Stimulated activated CD8-positive, alpha-beta memory T cell treated with anti-CD3 and anti-CD28 coated beads, Interleukin-12 subunit alpha, Interleukin-12 subunit beta, amount 100 ng/mL, for 1 hour (primary cell): ENCODE results near the gene HIGD2B.
"Not testable (repeated sequence)": the region's sequence is repeated elsewhere in the genome, so short reads cannot be mapped to it uniquely, and the experiment has no call there.

Experiments used
- DNase-seq: peaks from one replicate; pipeline ENCODE4 v3.0.0-alpha.2; 2020; ENCODE audit warnings: low read depth

Gene HIGD2B

GRCh38 chr15:72676838-72677237, 9.1 kb downstream of the HIGD2B start:
- DNase-seq = no peak

- DNase-seq = no peak
Measured at GRCh38 chr15:72671525-72671924, 14.5 kb downstream of the HIGD2B start.

- peak; percentile 34 for DNase-seq
Measured at GRCh38 chr15:72670656-72671352, 15.2 kb downstream of the HIGD2B start.

GRCh38 chr15:72669803-72670202, 16.2 kb downstream of the HIGD2B start:
- not testable (repeated sequence) for DNase-seq

GRCh38 chr15:72665706-72666105, 20.3 kb downstream of the HIGD2B start:
- DNase-seq = not testable (repeated sequence)

GRCh38 chr15:72663931-72664330, 22.1 kb downstream of the HIGD2B start:
- not testable (repeated sequence) for DNase-seq

- not testable (repeated sequence) for DNase-seq
Measured at GRCh38 chr15:72661081-72661480, 24.9 kb downstream of the HIGD2B start.

GRCh38 chr15:72656014-72656413, 30.0 kb downstream of the HIGD2B start:
- DNase-seq = not testable (repeated sequence)

- DNase-seq = not testable (repeated sequence)
Measured at GRCh38 chr15:72654397-72654796, 31.6 kb downstream of the HIGD2B start, which contains the start of gene GOLGA6B. TSS of gene GOLGA6B (plus strand) at chr15:72654697. CDS start at chr15:72654738, 41 bp downstream.

GRCh38 chr15:72648631-72649253, 37.2 kb downstream of the HIGD2B start:
- DNase-seq = not testable (repeated sequence)

GRCh38 chr15:72642271-72642670, 43.7 kb downstream of the HIGD2B start:
- DNase-seq = not testable (repeated sequence)

- DNase-seq = not testable (repeated sequence)
Measured at GRCh38 chr15:72639759-72640483, 46.1 kb downstream of the HIGD2B start.

GRCh38 chr15:72636519-72637282, 49.3 kb downstream of the HIGD2B start:
- DNase-seq = peak; percentile 7

GRCh38 chr15:72629068-72629570, 56.9 kb downstream of the HIGD2B start:
- not testable (repeated sequence) for DNase-seq

- not testable (repeated sequence) for DNase-seq
Measured at GRCh38 chr15:72628249-72629067, 57.5 kb downstream of the HIGD2B start.

GRCh38 chr15:72626153-72626552, 59.8 kb downstream of the HIGD2B start:
- not testable (repeated sequence) for DNase-seq
